Bronchial epithelial cell (primary cell): ENCODE measurements around the gene OR4D1. TPM values are rescaled to one million over a fixed set of nuclear protein-coding genes. Genes with fewer than 3 reads are reported as not detected.

Experiments used
- DNase-seq: peaks from one replicate; pipeline ENCODE4 v3.0.0-alpha.2; 2010; ENCODE audit warnings: low read depth
- FAIRE-seq: peaks from 2 replicates; lab custom pipeline; 2011; peaks lifted over from hg19 to GRCh38; lab: Jason Lieb, UNC
- H3K27me3 ChIP-seq: 2 replicates; pipeline ENCODE4 v1.5.1; 2011; ENCODE audit warnings: low read length; ENCODE audit not compliant: control insufficient read depth, insufficient read depth
- H3K36me3 ChIP-seq: 2 replicates; pipeline ENCODE4 v1.5.1; 2011; ENCODE audit warnings: low read length; ENCODE audit not compliant: control insufficient read depth, insufficient read depth
- H3K4me3 ChIP-seq: 2 replicates; pipeline ENCODE4 v1.5.1; 2011; ENCODE audit warnings: mild to moderate bottlenecking, low read depth, low read length, control low read depth
- total RNA-seq: library from RNA; depleted of rRNA; stranded (reverse); fragments of >200 nt; gene quantifications from 2 replicates; pipeline ENCODE4 v1.2.1, GENCODE V29; 2014
- TF ChIP-seq, protein P1 (sequence below): IDR thresholded peaks from 2 replicates; pipeline ENCODE4 v1.5.1; 2011; ENCODE audit warnings: mild to moderate bottlenecking, moderate library complexity, low read length, control low read depth, inconsistent platforms; ENCODE audit not compliant: insufficient read depth, severe bottlenecking

Gene OR4D1
- total RNA-seq, 1 donor from 2014 or later = not detected

GRCh38 chr17:58110012-58110411 is 38.2 kb upstream of the OR4D1 start:
- DNase-seq (no peak), FAIRE-seq (no peak)
- H3K27me3 ChIP-seq = no peaks in the 10 kb centered on the region
- H3K36me3 ChIP-seq = no peaks in the 10 kb centered on the region
- no peak overlapping the region for H3K4me3 ChIP-seq
- TF ChIP-seq, protein P1, sequence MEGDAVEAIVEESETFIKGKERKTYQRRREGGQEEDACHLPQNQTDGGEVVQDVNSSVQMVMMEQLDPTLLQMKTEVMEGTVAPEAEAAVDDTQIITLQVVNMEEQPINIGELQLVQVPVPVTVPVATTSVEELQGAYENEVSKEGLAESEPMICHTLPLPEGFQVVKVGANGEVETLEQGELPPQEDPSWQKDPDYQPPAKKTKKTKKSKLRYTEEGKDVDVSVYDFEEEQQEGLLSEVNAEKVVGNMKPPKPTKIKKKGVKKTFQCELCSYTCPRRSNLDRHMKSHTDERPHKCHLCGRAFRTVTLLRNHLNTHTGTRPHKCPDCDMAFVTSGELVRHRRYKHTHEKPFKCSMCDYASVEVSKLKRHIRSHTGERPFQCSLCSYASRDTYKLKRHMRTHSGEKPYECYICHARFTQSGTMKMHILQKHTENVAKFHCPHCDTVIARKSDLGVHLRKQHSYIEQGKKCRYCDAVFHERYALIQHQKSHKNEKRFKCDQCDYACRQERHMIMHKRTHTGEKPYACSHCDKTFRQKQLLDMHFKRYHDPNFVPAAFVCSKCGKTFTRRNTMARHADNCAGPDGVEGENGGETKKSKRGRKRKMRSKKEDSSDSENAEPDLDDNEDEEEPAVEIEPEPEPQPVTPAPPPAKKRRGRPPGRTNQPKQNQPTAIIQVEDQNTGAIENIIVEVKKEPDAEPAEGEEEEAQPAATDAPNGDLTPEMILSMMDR = no peak

DNA sequence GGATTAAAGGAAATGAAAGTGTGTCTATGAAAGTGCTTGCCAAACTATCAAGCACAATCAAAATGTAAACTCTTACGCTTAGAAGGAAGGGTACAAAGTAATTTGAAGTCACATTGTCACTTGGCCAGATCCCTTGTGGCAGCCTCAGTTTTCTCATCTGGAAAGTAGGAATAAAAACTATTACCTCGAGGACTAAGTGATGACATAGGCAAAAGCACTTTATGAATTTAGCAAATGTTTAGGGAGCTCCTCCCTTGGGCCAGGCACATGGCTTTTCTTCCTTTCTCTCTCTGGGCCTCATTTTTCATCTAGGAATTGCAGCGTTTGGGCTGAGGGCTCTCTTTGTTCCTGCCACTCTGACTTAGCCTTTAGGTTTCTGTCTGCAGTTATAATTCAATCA is 36.5 kb upstream of the OR4D1 start:
- no peak for FAIRE-seq
- TF ChIP-seq, protein P1 = no peak
- H3K4me3 ChIP-seq = no peak overlapping the region
- DNase-seq = no peak
- no peaks in the 10 kb centered on the region for H3K36me3 ChIP-seq
- no peaks in the 10 kb centered on the region for H3K27me3 ChIP-seq

DNA sequence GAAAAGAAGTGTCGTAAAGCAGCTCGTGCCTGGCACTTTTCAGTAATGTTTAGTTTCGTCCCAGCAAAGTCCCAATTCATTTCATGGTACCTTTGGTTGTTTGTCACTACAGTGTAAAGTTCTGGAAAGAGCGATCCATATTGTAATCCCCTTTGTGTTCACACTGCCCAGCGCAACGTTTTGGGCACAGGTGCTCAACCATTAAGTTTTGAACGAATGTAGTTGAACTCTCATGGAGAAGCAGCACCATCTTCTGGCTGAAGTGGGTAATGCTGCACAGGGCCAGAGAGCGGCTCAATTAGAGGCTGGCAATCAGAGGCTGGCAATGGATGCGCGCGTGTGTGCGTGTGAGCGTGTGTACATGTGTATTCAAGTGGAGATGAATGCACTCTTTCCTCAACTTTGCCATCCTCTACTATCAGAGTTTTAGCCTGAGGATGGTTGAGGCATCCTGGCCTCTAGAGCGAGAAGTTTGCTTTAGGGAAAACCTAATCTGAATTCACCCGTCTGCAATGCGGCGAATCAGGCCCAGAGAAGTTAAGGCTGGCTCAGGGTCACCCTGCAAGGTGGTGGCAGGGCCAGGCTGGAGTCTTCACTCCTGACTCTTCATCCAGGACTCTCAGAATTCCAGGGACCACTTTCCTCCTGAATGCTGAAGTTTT is 35.1 kb upstream of the OR4D1 start:
- no peaks in the 10 kb centered on the region for H3K36me3 ChIP-seq
- TF ChIP-seq, protein P1 = peak; percentile 93
- no peak for FAIRE-seq

GRCh38 chr17:58113947-58114346 is 34.2 kb upstream of the OR4D1 start:
- no peak for FAIRE-seq
- H3K36me3 ChIP-seq = no peaks in the 10 kb centered on the region
- TF ChIP-seq, protein P1 = no peak

More for the DNA sequence above, 35.1 kb upstream of the OR4D1 start:
- Histone ChIP-seq H3K4me3 (no peak overlapping the region), H3K27me3 (no peaks in the 10 kb centered on the region)
- DNase-seq = peak; percentile 57

DNA sequence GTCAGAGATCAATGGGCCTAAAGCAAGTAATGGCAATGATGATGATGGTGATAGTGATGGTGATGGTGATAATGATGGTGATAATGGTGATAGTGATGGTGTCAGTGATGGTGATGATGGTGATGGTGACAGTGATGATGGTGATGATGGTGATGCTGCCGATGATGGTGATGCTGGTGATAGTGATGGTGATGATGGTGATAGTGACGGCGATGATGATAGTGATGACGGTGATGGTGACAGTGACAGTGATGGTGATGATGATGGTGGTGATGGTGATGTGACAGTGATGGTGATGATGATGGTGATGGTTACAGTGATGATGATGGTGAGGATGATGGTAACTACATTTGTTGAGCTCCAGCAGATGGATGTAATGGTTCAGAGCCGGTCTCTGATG is 30.8 kb upstream of the OR4D1 start:
- Histone ChIP-seq H3K36me3 (no peaks in the 10 kb centered on the region), H3K4me3 (no peak overlapping the region), H3K27me3 (no peaks in the 10 kb centered on the region)
- FAIRE-seq = peak; percentile 77
- no peak for DNase-seq
- TF ChIP-seq, protein P1 = no peak

More at GRCh38 chr17:58113947-58114346, 34.2 kb upstream of the OR4D1 start:
- DNase-seq = no peak
- Histone ChIP-seq H3K4me3 (no peak overlapping the region), H3K27me3 (no peaks in the 10 kb centered on the region)

- Histone ChIP-seq H3K4me3 (no peak overlapping the region), H3K27me3 (no peaks in the 10 kb centered on the region), H3K36me3 (no peaks in the 10 kb centered on the region)
- FAIRE-seq (no peak), DNase-seq (no peak)
- TF ChIP-seq, protein P1 = no peak
Measured at GRCh38 chr17:58119491-58119890, 28.7 kb upstream of the OR4D1 start.
